ENCODE data around the gene TNRC6C.

Gene TNRC6C

GRCh38 chr17:78013683-78014467 is 55.4 kb downstream of the TNRC6C start:
- DNase-seq (ENCODE audit: low read depth), result peak; percentile 42

GRCh38 chr17:78014646-78015045 is 56.1 kb downstream of the TNRC6C start:
- no peak for DNase-seq (ENCODE audit: low read depth)

GRCh38 chr17:78016852-78017251 is 58.3 kb downstream of the TNRC6C start:
- DNase-seq (ENCODE audit: low read depth), result no peak

DNA sequence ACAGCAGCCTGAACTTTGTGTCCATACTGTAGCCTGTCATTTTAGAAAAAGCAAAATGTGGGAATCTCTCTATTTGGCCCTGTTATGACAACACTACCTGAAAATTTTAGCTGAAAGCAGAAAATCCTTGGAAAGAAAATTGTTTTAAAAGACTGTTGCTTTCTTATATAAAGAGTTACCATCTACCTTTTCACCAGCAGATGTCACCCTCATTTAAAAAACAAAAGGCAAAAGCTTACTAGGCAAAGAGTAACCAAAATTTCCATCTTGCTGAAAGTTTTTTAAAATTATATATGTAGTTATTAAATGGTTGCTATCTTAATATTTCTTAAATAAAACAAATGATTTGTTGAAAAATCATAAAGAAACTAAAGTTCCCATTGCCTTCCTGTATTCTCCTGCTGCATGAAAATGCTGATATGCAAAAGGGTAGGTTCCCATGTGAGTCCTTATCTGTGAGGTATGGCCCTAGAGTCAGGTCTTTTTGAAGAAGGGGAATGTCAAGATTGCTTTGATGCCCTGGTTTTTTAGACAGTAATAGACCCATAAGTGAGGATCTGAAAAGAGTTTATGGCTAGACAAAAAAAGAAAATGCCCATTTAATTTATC is 61.0 kb downstream of the TNRC6C start:
- no peak for DNase-seq (ENCODE audit: low read depth)

DNA sequence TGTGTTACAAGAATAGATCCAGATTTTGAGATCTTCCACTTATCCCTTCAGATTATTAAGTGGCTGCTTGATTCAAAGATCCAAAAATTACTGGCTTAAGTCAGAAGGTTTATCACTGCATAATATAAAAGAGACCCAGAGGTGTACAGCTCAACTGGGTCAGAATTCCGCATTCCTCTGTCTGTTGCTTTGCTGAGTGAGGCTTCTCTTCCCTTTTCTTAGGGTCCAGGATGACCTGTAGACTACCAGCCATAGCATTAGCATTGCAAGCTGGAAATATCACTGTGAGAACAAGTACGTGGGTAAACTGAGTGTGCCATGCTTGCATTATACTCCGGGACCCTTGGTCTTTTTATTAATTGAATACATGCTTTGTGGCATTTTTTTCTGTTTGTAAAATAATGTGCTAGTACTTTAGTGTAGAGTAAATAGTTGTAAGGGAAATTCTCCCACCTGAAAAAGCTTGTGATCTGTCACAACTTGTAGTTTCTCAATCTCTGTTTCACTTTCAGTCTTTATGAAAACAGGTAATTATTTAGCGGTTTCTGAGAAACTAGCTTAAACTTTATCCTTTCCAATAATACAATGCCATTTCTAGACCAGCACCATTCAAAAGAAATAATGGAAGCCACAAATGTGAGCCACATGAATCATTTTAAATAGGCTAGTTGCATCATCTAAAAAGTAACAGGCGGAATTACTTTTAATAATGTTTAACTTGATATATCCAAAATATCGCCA is 61.6 kb downstream of the TNRC6C start:
- DNase-seq (ENCODE audit: low read depth), result no peak

DNA sequence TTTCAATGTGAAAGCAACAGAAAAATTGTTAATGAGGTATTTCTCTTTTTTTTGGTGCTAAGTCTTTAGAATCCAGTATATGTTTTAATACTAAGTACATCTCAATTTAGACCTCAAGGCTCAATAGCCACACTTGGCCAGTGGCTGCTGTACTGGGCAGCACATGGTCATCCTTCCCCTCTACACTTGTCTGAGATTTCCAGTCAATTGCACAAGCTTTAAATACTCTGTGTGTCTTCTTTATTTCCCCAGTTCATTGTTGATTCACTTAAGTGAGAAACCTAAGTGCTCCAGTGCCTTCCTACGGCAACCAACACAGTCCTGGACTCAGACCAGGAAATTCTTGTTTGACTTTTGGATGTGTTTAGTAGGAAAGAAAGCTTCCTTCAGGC is 62.2 kb downstream of the TNRC6C start:
- DNase-seq (ENCODE audit: low read depth), result no peak

DNA sequence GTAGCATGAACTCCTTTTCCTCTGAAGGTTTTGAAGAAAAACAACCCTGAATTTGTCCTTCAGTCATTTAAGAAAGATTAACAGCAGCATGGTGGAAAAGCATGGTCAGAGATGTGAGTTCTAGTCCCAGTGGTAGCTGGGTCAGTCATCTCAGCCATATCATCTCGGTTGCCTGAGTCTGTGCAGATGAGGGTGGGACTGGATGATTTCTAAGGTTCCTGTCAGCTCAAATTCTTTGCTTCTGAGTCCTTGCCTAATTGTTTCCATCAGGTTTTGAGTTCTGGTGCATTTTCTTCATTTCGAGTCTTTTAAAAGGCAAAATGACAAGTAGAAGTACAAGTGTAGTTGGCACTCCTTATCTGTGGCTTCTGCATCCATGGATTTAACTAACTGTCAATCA is 63.9 kb downstream of the TNRC6C start:
- no peak for DNase-seq (ENCODE audit: low read depth)

DNA sequence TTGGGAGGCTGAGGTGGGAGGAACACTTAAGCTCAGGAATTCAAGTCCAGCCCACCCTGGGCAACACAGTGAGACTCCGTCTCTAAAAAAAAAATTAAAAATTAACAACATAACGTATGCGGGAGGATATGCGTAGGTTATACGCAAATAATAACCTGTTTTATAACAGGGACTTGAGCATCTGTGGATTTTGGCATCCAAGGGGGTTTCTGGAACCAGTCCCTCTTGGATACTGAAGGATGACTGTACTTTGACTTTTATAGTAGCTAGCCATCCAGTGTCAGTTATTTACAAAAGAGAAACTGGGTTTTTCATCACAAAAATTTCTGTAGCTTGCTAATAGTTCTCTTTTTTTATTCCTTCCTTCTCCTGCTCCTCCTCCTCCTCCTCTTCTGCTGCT is 64.5 kb downstream of the TNRC6C start:
- no peak for DNase-seq (ENCODE audit: low read depth)

- no peak for DNase-seq (ENCODE audit: low read depth)
Observed at GRCh38 chr17:78026381-78026780, 67.9 kb downstream of the TNRC6C start.

DNA sequence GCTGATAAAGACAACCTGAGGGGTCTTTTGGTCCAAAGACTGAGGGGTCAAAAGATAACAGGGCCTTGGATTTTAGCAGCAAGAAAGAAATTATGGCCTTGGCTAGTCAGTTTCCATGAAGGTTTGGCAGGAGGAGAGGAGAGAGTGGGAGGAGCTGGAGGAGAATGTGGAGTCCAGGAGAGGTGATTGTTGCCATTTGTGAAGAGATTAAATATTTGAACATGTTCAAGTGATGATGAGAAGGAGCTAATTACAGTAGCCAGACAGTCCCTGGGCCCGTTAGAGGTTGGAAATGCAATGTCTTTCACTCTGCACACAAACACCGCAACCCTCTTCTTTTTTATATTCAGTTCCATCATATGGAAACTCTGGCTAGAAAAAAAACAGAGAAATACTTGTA is 68.6 kb downstream of the TNRC6C start:
- DNase-seq (ENCODE audit: low read depth), result no peak

GRCh38 chr17:78029697-78030096 is 71.2 kb downstream of the TNRC6C start:
- no peak for DNase-seq (ENCODE audit: low read depth)

GRCh38 chr17:78031435-78031834 is 72.9 kb downstream of the TNRC6C start:
- DNase-seq (ENCODE audit: low read depth), result no peak

DNA sequence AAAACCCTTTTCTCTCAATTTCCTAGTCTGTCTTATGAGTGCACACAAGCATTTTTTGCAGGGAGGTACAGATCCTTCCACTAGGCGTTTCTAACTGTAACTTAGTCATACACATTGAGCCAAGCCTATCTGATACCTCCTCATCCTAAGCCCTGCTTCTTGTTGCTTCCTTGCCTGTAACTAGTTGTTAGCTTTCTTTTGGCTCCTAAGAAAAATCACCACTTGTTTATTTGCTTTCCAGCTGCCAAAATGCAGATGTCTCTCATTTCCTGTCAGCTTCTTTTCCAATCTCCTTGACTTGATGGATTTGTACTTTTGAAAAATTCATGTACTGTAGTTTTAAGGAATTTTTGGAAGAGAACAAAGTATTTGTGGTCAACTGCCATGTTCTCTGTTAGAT is 73.7 kb downstream of the TNRC6C start:
- DNase-seq (ENCODE audit: low read depth), result no peak

DNA sequence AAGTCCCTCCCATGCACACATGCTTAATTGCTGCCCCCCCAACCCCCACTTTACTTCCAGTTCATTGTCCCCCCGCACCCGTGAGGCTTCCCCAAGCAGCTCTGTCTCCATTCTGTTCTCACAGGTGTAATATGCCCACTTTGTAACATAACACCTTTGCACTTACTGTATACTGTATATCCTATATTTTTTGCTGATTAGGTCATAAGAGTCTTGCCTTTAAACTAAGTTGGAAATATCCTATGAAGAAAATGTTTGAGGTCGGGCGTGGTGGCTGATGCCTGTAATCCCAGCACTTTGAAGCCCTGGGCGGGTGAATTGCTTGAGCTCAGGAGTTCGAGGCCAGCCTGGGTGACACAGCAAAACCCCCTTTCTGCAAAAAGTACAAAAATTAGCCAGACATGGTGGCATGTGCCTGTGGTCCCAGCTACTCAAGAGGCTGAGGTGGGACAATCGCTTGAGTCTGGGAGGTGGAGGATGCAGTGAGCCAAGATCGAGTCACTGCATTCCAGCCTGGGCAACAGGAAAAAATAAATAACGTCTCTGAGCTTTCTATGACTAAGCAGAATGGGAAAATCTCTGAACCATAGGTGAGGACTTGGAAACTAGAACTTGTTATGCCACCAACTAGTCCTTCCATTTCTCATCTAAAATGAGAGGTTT is 76.1 kb downstream of the TNRC6C start:
- peak; percentile 25 for DNase-seq (ENCODE audit: low read depth)

- no peak for DNase-seq (ENCODE audit: low read depth)
Observed at GRCh38 chr17:78037280-78037679, 78.8 kb downstream of the TNRC6C start.

DNA sequence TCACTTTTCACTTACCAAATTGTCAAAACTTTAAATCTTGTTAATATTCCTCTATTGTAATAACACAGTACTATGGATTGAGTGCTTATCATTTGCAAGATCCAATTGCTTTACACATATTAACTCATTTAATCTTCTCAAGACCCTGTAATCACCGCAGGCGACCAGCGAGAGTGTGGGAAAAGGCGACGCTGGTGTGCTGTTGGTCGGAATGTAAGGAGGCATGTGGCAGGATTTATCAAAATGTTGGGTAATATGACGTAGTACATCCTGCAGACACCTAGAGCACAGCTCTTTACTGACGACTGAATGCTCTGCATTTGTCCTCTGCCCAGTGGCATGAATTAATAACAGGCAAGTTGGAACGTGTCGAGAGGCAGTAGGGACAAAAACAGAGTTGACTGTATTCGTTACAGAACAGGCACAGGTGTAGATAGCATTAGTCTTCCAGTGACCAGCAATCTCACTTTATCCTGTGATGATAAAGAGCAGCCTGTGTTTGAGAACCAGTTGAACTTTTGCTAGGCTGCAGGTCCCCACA is 80.3 kb downstream of the TNRC6C start:
- DNase-seq (ENCODE audit: low read depth), result no peak

- no peak for DNase-seq (ENCODE audit: low read depth)
Observed at GRCh38 chr17:78039581-78039980, 81.1 kb downstream of the TNRC6C start.

GRCh38 chr17:78040440-78041385 is 82.2 kb downstream of the TNRC6C start:
- no peak for DNase-seq (ENCODE audit: low read depth)

GRCh38 chr17:78041386-78042179 is 83.1 kb downstream of the TNRC6C start:
- no peak for DNase-seq (ENCODE audit: low read depth)

GRCh38 chr17:78042542-78042941 is 84.0 kb downstream of the TNRC6C start:
- no peak for DNase-seq (ENCODE audit: low read depth)
